Prostate gland (tissue), 2 donors: ENCODE results near the gene DOCK2.

Experiments used
- POLR2A ChIP-seq: fragments of 450-650 bp; IDR thresholded peaks from one replicate; pipeline ENCODE4 v1.6.1; 2016; ENCODE audit warnings: antibody characterized with exemption, mild to moderate bottlenecking
- POLR2AphosphoS5 ChIP-seq: sonication (generic); formaldehyde crosslinking; IDR thresholded peaks from one replicate; pipeline ENCODE4 v1.6.1; 2017; ENCODE audit warnings: antibody characterized with exemption
- TF ChIP-seq, protein P1 (sequence below), 4 experiments: fragments of 200-600 bp in 2 of 4; fragments of 450-650 bp in 2 of 4; sonication (generic) in 2 of 4; IDR thresholded peaks; 1 replicate in 3 of 4; 2 replicates in 1 of 4; pipeline ENCODE4 v1.5.1; 2016 to 2019; ENCODE audit warnings: antibody characterized with exemption in 4 of 4, mild to moderate bottlenecking in 2 of 4, moderate library complexity in 2 of 4

DNA sequence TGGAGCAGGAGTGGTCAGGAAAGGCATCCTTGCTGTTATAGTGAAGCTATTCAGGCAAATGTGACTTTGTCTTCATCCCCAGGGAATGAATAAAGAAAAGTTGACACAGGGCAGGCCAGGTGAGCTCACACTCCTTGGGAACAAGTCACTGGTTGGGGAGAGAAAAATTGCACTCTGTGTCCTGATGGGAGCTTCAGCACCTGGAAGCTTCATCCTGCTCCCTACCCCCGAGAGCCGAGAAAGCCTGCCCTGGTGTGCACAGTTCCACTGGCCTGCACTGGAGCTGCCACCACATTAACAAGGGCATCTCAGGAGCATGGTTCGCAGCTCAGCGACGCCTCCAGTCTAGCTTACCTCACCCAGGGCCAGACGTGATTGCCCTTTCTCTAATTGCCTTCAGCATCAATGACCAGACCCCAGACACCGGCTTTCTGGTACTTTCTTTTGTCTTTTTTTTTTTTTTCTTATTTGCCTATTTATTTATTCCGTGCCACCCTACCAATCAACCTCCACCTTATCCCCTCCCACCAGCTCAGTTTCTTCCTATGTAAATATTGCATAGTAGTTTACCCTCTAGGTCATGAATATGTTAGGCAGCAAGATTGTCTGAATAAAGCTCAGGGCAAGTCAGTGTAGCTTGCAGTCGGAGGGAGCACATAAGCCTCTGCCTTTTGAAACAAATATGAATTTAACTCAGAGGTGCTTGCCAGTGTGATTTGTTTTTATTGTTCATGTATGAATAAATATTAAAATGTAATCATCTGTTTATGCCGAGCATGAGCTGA lies 87.4 kb downstream of the DOCK2 start:
- TF ChIP-seq, protein P1, sequence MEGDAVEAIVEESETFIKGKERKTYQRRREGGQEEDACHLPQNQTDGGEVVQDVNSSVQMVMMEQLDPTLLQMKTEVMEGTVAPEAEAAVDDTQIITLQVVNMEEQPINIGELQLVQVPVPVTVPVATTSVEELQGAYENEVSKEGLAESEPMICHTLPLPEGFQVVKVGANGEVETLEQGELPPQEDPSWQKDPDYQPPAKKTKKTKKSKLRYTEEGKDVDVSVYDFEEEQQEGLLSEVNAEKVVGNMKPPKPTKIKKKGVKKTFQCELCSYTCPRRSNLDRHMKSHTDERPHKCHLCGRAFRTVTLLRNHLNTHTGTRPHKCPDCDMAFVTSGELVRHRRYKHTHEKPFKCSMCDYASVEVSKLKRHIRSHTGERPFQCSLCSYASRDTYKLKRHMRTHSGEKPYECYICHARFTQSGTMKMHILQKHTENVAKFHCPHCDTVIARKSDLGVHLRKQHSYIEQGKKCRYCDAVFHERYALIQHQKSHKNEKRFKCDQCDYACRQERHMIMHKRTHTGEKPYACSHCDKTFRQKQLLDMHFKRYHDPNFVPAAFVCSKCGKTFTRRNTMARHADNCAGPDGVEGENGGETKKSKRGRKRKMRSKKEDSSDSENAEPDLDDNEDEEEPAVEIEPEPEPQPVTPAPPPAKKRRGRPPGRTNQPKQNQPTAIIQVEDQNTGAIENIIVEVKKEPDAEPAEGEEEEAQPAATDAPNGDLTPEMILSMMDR (IDR thresholded peaks at IDR 0.05) = no peak
- TF ChIP-seq POLR2AphosphoS5 (no peak), POLR2A (no peak)
